ENCODE results near the gene GALNT17. TPM values are rescaled to one million over a fixed set of nuclear protein-coding genes. Genes with fewer than 3 reads are reported as not detected.

Gene GALNT17
- total RNA-seq, 2 experiments from 2014 or later: not detected

DNA sequence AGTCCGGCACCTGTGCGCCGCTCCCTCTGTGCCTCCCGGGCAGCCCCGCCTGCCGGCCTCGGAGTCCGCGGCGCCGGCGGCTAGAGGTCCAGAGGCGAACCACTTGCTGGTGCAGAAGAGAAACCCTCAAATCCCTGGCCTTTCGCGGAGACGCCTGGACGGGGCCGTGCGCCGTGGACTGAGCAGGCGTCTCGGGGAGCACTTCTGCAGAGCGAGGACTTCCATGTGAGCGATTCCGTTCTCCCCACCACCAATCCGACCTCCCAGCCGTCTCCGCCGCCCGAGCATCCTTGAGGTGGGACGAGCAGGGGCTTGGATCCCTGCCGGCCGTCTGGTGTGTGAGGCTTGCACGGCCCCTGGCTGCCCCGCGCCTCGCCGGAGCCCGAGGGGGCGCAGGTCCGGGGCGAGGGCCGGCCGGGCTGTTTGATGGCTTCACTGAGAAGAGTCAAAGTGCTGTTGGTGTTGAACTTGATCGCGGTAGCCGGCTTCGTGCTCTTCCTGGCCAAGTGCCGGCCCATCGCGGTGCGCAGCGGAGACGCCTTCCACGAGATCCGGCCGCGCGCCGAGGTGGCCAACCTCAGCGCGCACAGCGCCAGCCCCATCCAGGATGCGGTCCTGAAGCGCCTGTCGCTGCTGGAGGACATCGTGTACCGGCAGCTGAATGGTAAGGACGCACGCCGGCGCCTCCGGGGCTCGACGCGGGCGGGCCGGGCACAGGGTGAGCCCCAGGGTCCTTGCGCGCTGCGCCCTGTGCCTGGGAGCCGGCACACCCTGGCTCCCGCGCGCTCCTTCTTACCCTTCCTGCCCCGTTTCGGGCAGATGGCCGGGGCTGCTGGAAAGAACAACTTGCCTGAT, 660 bp downstream of the GALNT17 start:
- DNase-seq (no peak), ATAC-seq (ENCODE audit: poor library complexity) (no peak)
- no peaks in the 10 kb centered on the region for H3K4me1 ChIP-seq (ENCODE audit: insufficient read depth, low read length)
- ChIA-PET POLR2A (no interaction called here), CTCF (no interaction called here)
- H3K27ac ChIP-seq (ENCODE audit: low read depth in 1 of 2, low read length in 2 of 2): no peak overlapping the region
- Mint-ChIP-seq H3K27me3 (peaks cover 31% of the 10 kb centered on the region), H3K9me3 (no peaks in the 10 kb centered on the region), H3K27ac (no peak overlapping the region), H3K36me3 (ENCODE audit: low read depth) (no peaks in the 10 kb centered on the region), H3K4me3 (no peak overlapping the region), H3K4me1 (ENCODE audit: low read depth) (no peaks in the 10 kb centered on the region)
- H3K9me3 ChIP-seq (ENCODE audit: control insufficient read depth in 1 of 2, insufficient read depth in 1 of 2, low read length in 2 of 2): peaks cover 0 to 24% of the 10 kb centered on the region in 2 experiments
- peaks cover 2 to 26% of the 10 kb centered on the region in 2 experiments for H3K27me3 ChIP-seq (ENCODE audit: control insufficient read depth in 1 of 2, insufficient read depth in 2 of 2, low read length in 2 of 2)
- H3K36me3 ChIP-seq (ENCODE audit: insufficient read depth, low read length): no peaks in the 10 kb centered on the region
- intact Hi-C loops (cut with DNase I, micrococcal nuclease): no loop called here
- no peak overlapping the region for H3K4me3 ChIP-seq (ENCODE audit: low read length)
- TF ChIP-seq, protein P1, sequence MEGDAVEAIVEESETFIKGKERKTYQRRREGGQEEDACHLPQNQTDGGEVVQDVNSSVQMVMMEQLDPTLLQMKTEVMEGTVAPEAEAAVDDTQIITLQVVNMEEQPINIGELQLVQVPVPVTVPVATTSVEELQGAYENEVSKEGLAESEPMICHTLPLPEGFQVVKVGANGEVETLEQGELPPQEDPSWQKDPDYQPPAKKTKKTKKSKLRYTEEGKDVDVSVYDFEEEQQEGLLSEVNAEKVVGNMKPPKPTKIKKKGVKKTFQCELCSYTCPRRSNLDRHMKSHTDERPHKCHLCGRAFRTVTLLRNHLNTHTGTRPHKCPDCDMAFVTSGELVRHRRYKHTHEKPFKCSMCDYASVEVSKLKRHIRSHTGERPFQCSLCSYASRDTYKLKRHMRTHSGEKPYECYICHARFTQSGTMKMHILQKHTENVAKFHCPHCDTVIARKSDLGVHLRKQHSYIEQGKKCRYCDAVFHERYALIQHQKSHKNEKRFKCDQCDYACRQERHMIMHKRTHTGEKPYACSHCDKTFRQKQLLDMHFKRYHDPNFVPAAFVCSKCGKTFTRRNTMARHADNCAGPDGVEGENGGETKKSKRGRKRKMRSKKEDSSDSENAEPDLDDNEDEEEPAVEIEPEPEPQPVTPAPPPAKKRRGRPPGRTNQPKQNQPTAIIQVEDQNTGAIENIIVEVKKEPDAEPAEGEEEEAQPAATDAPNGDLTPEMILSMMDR (IDR thresholded peaks at IDR 0.05): no peak

DNA sequence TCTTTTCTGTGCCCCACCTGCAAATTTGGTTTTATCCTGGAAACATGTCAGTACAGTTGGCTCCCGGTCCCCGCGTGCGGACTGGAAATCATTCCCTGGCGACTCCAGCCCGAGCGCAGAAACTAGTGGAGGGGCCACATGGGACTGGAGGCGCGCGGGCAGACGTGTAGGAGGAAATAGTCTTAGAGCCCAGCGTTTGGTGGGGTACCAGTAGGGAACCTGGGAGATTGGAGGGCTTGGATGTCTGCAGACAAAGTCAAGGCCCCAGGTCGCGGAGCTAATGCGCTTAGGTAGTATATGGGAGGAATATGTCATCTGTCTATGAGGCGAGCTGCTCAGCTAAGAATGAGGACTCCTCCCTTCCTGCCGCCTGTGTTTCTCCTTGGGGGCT, 1.3 kb downstream of the GALNT17 start:
- ChIA-PET POLR2A (no interaction called here), CTCF (no interaction called here)
- H3K36me3 Mint-ChIP-seq (ENCODE audit: low read depth): no peaks in the 10 kb centered on the region
- DNase-seq (no peak), ATAC-seq (ENCODE audit: poor library complexity) (no peak)
- H3K4me3 ChIP-seq (ENCODE audit: low read length): no peak overlapping the region
- no peak overlapping the region for H3K27ac Mint-ChIP-seq
- no peaks in the 10 kb centered on the region for H3K9me3 Mint-ChIP-seq
- intact Hi-C loops (cut with DNase I, micrococcal nuclease): no loop called here
- H3K9me3 ChIP-seq (ENCODE audit: control insufficient read depth in 1 of 2, insufficient read depth in 1 of 2, low read length in 2 of 2): peaks cover 0 to 24% of the 10 kb centered on the region in 2 experiments
- peaks cover 31% of the 10 kb centered on the region for H3K27me3 Mint-ChIP-seq
- no peaks in the 10 kb centered on the region for H3K4me1 Mint-ChIP-seq (ENCODE audit: low read depth)
- H3K27me3 ChIP-seq (ENCODE audit: control insufficient read depth in 1 of 2, insufficient read depth in 2 of 2, low read length in 2 of 2): peaks cover 2 to 26% of the 10 kb centered on the region in 2 experiments
- no peak overlapping the region for H3K27ac ChIP-seq (ENCODE audit: low read depth in 1 of 2, low read length in 2 of 2)
- no peaks in the 10 kb centered on the region for H3K4me1 ChIP-seq (ENCODE audit: insufficient read depth, low read length)
- H3K36me3 ChIP-seq (ENCODE audit: insufficient read depth, low read length): no peaks in the 10 kb centered on the region
- TF ChIP-seq, protein P1 (IDR thresholded peaks at IDR 0.05): no peak
- no peak overlapping the region for H3K4me3 Mint-ChIP-seq

DNA sequence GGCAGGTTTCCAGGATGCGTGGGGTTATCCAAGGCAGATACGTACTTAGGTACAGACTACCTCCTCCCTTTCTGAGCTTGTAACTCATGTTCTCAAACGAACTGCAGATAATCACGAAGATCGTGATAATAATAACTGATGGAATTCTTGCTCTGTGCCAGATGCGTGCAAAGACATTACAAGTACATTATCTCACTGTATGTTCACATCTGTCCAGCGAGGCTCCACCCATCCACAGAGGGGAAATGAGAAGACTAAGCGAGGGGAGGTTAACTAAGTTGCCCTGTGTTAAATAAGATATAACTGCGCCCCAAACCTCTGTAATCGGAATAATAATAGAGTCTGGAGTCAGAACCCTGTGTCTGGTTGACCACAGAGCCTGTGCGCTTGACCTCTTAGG, 1.9 kb downstream of the GALNT17 start:
- H3K9me3 Mint-ChIP-seq: no peaks in the 10 kb centered on the region
- ChIA-PET CTCF (no interaction called here), POLR2A (no interaction called here)
- no peak overlapping the region for H3K4me3 Mint-ChIP-seq
- H3K4me1 Mint-ChIP-seq (ENCODE audit: low read depth): no peaks in the 10 kb centered on the region
- intact Hi-C loops (cut with DNase I, micrococcal nuclease): no loop called here
- ATAC-seq (ENCODE audit: poor library complexity) (no peak), DNase-seq (no peak)
- peaks cover 2 to 26% of the 10 kb centered on the region in 2 experiments for H3K27me3 ChIP-seq (ENCODE audit: control insufficient read depth in 1 of 2, insufficient read depth in 2 of 2, low read length in 2 of 2)
- TF ChIP-seq, protein P1 (IDR thresholded peaks at IDR 0.05): no peak
- H3K27ac ChIP-seq (ENCODE audit: low read depth in 1 of 2, low read length in 2 of 2): no peak overlapping the region
- H3K27ac Mint-ChIP-seq: no peak overlapping the region
- no peaks in the 10 kb centered on the region for H3K36me3 Mint-ChIP-seq (ENCODE audit: low read depth)
- no peaks in the 10 kb centered on the region for H3K36me3 ChIP-seq (ENCODE audit: insufficient read depth, low read length)
- peaks cover 31% of the 10 kb centered on the region for H3K27me3 Mint-ChIP-seq
- peaks cover 0 to 24% of the 10 kb centered on the region in 2 experiments for H3K9me3 ChIP-seq (ENCODE audit: control insufficient read depth in 1 of 2, insufficient read depth in 1 of 2, low read length in 2 of 2)
- H3K4me3 ChIP-seq (ENCODE audit: low read length): no peak overlapping the region
- no peaks in the 10 kb centered on the region for H3K4me1 ChIP-seq (ENCODE audit: insufficient read depth, low read length)
